Skin epidermis (tissue), 12 donors: ENCODE results near the gene TBC1D22A.

Experiments used
- H3K27ac ChIP-seq, 21 experiments: fragments of 200-600 bp; sonication (generic) in 11 of 21; one replicate each; pipeline ENCODE4 v1.5.0; 2020; ENCODE audit warnings: mild to moderate bottlenecking in 3 of 21, inconsistent platforms in 2 of 21, moderate library complexity in 2 of 21
- H3K4me3 ChIP-seq, 7 experiments: fragments of 200-600 bp; sonication (generic) in 2 of 7; one replicate each; pipeline ENCODE4 v1.5.0; 2020; ENCODE audit warnings: inconsistent platforms in 2 of 7, mild to moderate bottlenecking in 2 of 7, moderate library complexity in 1 of 7

TBC1D22A gene

GRCh38 chr22:47152938-47153337, 390.5 kb downstream of the TBC1D22A start:
- Histone ChIP-seq H3K4me3 (no peak overlapping the region), H3K27ac (no peak overlapping the region)

GRCh38 chr22:47153854-47154525, 391.5 kb downstream of the TBC1D22A start:
- Histone ChIP-seq H3K27ac (no peak overlapping the region), H3K4me3 (no peak overlapping the region)

DNA sequence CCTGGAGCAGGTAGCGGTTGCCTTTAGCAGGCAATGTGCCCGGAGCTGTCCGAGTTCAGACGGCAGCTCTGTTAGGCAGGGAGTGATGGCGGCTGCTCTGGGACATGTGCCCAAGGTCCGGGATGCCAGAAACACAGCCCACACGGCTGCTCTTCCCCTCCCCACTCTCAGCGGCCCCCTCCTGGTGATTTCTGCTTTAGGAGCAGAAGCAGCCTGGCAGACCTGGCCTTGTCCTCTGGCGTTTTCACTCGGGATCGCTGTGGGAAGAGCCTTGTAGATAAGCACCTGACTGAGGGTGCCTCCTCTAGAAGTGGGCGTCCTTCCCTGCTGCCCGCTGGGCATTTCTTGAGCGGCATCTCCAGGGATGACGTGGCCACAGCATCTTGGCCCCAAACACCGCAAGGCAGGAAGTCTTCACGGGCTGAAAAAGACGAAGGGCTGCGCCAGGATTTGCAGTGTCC, 392.2 kb downstream of the TBC1D22A start:
- H3K27ac ChIP-seq = no peak overlapping the region
- no peak overlapping the region for H3K4me3 ChIP-seq

DNA sequence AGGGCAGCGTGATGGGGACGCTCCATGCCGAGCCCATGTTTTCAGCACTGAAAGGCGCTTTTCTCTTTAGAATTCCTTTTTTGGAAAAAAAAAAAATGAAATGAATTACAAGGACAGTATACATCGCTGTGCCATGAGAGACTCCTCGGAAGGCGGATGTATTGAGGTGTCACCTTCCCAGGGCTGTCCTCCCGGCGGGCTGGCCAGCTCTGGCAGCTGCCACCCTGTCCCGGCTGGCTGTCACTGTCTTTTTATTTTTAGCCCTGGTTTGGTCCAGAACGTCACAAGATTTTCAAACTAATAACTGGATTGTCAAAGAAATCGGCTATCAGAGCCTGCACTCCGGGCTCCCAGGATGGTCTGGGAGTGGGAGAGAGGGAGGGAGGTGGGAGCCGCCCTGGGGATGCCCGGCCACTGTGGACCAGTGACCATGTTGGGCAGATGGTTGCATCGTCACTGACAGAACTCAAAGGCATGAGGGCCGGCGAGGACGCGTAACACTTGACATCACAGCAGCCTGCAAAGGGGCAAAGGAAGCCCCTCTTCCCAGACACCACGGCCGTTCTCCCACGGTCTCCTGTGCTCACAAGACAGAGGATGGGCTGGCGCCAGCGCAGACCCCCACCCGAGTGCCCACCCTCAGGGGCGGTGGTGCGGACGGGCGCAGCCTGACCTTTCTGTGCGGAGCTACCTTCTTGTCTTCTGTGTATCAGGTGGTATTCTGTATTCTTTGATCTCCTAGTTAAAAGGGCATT, 392.9 kb downstream of the TBC1D22A start:
- Histone ChIP-seq H3K4me3 (no peak overlapping the region), H3K27ac (no peak overlapping the region)

DNA sequence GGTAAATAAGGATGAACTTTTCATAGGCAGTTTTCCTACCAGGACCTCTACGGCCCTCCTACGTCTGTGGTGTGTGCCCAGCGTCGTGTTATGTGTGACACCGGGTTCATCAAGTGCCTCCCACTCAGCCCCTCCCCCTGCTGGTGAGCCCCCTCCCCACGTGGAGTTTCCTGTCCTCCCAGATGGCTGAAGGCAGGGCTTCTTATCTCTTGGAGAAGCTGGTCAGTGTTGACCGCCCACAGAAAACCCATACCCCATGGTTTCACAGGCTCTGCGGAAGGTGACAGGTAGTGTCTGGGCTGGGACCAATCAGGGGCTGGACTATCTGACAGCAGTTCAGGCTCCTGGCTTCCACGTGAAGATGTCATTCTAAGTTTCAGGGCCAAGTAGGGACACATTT, 393.5 kb downstream of the TBC1D22A start:
- Histone ChIP-seq H3K27ac (no peak overlapping the region), H3K4me3 (no peak overlapping the region)

GRCh38 chr22:47156352-47157092, 394.1 kb downstream of the TBC1D22A start:
- H3K27ac ChIP-seq = no peak overlapping the region

GRCh38 chr22:47157093-47157420, 394.6 kb downstream of the TBC1D22A start:
- Histone ChIP-seq H3K4me3 (no peak overlapping the region), H3K27ac (no peak overlapping the region)

More at GRCh38 chr22:47156352-47157092, 394.1 kb downstream of the TBC1D22A start:
- no peak overlapping the region for H3K4me3 ChIP-seq

DNA sequence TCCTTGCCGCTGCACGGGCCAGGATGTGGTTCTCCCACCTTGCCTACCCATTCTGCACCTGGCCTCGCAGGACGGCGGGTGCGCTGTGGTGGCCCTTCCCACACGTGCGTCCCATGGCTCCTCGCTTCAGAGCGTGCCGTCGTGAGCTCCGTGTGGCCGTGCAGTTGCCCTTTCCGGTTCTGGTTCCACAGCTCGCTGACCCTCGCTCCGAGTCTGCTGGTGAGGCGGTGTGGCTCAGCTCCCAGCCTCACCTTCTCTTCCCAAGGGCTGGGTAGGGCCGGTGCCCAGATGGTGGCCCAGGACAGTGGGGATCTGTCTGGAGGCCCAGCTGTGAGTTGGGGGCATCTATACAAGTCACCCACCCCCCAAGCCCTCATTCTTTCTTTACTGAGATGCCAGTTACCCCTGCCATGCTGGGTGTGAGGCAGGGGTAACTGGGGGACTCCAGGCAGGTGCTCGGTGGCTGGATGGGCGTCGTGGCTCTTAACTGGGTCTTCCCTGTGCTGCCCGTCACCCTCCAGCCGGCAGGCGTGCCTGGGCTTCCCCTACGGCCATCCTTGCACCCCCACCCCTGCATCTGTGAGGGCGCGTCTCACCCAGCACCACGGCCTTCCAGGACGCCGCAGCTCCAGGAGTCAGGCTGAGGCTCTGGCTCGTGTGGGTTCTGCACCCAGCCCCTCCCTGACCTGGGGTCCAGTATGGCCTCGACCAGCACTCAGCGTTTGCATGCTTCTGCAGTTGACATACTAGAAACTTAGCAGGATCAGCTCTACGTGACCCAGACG, 395.2 kb downstream of the TBC1D22A start:
- H3K27ac ChIP-seq = no peak overlapping the region
- no peak overlapping the region for H3K4me3 ChIP-seq

DNA sequence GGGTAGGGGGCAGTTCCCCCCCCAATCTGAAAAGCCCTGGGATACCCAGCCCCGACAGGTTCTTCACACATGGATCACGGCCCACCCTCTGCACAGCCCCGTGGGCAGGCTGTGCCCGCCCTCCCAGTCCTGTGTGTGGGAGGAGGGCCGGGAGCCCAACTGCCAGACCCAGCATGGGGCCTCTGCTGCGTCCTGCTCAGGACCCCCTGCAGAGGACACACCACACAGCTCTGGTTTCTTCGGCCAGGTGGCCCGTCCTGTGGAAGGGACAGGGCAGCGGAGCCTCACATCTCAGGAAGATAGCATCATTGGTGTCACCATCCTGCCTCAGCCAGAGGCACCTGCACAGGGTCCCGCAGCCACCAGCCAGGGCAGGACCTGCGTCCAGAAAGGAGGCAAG, 396.0 kb downstream of the TBC1D22A start:
- Histone ChIP-seq H3K27ac (no peak overlapping the region), H3K4me3 (no peak overlapping the region)

DNA sequence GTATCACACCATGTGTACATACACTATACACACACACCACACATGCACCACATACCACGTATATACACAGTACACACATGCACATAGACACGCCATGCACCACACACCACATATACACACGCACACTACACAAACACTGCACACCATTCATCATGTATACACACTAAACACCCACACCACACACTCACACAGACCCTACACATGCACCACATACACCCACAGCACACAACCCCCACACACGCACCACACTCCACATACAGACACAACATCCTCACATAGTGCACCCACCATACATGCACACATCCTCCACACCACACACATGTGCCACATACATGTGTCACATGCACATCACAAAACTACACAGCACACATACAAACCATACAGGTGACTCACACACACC, 397.1 kb downstream of the TBC1D22A start:
- Histone ChIP-seq H3K27ac (no peak overlapping the region), H3K4me3 (no peak overlapping the region)

- Histone ChIP-seq H3K4me3 (no peak overlapping the region), H3K27ac (no peak overlapping the region)
Measured at GRCh38 chr22:47160141-47160541, 397.7 kb downstream of the TBC1D22A start.

- H3K27ac ChIP-seq = no peak overlapping the region
- H3K4me3 ChIP-seq = no peak overlapping the region
Measured at GRCh38 chr22:47160781-47161520, 398.5 kb downstream of the TBC1D22A start.

- Histone ChIP-seq H3K4me3 (no peak overlapping the region), H3K27ac (no peak overlapping the region)
Measured at GRCh38 chr22:47161631-47162030, 399.2 kb downstream of the TBC1D22A start.

GRCh38 chr22:47162865-47163264, 400.4 kb downstream of the TBC1D22A start:
- Histone ChIP-seq H3K4me3 (no peak overlapping the region), H3K27ac (no peak overlapping the region)

- H3K27ac ChIP-seq = no peak overlapping the region
- H3K4me3 ChIP-seq = no peak overlapping the region
Measured at GRCh38 chr22:47163481-47163855, 401.0 kb downstream of the TBC1D22A start.

DNA sequence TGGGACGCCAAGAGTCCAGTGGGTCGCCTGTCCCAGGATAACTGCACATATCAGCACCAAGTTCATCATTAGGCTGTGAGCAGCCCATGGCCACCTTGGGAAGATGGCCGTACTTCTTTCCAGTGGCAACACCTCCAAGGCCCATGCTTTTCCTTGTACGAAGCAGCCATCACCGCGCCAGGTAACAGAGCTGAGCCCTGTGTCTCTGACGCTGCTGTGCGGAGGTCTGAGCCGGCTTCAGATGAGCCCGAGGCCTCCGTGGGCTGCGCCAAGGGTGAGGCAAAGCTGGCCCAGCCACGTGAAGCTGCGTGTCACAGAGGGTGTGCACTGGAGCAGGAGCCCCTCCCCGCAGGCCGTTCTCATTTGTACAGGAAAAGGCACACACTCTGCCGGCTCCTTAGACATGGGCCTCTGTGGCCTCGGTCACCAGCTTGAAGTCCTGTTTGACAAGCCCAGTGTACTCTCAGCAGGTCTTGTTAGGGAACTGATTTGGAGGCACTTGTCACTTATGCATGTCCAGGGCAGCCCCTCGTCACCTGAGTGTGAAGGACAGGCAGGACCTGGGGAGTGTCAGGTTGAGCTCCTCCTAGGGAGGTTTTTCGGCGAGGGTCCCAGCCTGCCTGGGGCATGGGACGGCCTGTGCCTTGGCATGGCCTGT, 401.5 kb downstream of the TBC1D22A start:
- Histone ChIP-seq H3K4me3 (no peak overlapping the region), H3K27ac (no peak overlapping the region)

GRCh38 chr22:47164514-47165337, 402.3 kb downstream of the TBC1D22A start:
- no peak overlapping the region for H3K4me3 ChIP-seq
- H3K27ac ChIP-seq = no peak overlapping the region
